Ascending aorta (tissue), 2 donors: Measurements from ENCODE around the gene TMEM171. TPM values are rescaled to one million over a fixed set of nuclear protein-coding genes. Genes with fewer than 3 reads are reported as not detected.

ENCODE experiments used
- DNase-seq, 2 donors: peaks; one replicate each; pipeline ENCODE4 v3.0.0-alpha.2; 2019; ENCODE audit warnings: low spot score in 2 of 2
- H3K27ac ChIP-seq, 2 donors: fragments of 200-600 bp; sonication (generic); one replicate each; pipeline ENCODE4 v1.5.1; 2016 to 2017; ENCODE audit warnings: mild to moderate bottlenecking in 1 of 2
- H3K27me3 ChIP-seq: fragments of 200-600 bp; sonication (generic); one replicate; pipeline ENCODE4 v1.5.1; 2017
- H3K36me3 ChIP-seq, 2 donors: fragments of 200-600 bp; sonication (generic); one replicate each; pipeline ENCODE4 v1.5.1; 2016
- H3K4me1 ChIP-seq, 2 donors: fragments of 200-600 bp; sonication (generic); one replicate each; pipeline ENCODE4 v1.5.1; 2016 to 2017; ENCODE audit warnings: mild to moderate bottlenecking in 1 of 2
- H3K4me3 ChIP-seq, 2 donors: fragments of 200-600 bp; sonication (generic); one replicate each; pipeline ENCODE4 v1.5.1; 2016 to 2017; ENCODE audit warnings: mild to moderate bottlenecking in 1 of 2
- H3K9me3 ChIP-seq, 2 donors: fragments of 200-600 bp; sonication (generic); one replicate each; pipeline ENCODE4 v1.5.1; 2016
- intact Hi-C: fragments of 100-400 bp; cut with DNase I; formaldehyde crosslinking; loops from one replicate; pipeline ENCODE4 v1.15.1; 2023
- total RNA-seq: library from RNA; depleted of rRNA; stranded (reverse); fragments of >200 nt; gene quantifications from one replicate; pipeline ENCODE4 v1.1.0, GENCODE V29; 2016
- TF ChIP-seq, protein P1 (sequence below), 3 experiments: fragments of 200-600 bp in 2 of 3; fragments of 450-650 bp in 1 of 3; sonication (generic) in 2 of 3; IDR thresholded peaks; one replicate each; pipeline ENCODE4 v1.5.1; 2016 to 2019; ENCODE audit warnings: antibody characterized with exemption in 3 of 3, mild to moderate bottlenecking in 1 of 3, moderate library complexity in 1 of 3

Gene TMEM171
- total RNA-seq, 1 donor from 2014 or later, result not detected

- no peaks in the 10 kb centered on the region for H3K9me3 ChIP-seq
These were observed 32.3 kb downstream of the TMEM171 start for GRCh38 chr5:73152411-73153388.

GRCh38 chr5:73153513-73153912, 33.1 kb downstream of the TMEM171 start:
- intact Hi-C loops, result no loop called here
- Histone ChIP-seq H3K27ac (no peak overlapping the region), H3K4me1 (no peaks in the 10 kb centered on the region), H3K4me3 (no peak overlapping the region), H3K9me3 (no peaks in the 10 kb centered on the region), H3K27me3 (no peaks in the 10 kb centered on the region), H3K36me3 (no peaks in the 10 kb centered on the region)
- TF ChIP-seq, protein P1, sequence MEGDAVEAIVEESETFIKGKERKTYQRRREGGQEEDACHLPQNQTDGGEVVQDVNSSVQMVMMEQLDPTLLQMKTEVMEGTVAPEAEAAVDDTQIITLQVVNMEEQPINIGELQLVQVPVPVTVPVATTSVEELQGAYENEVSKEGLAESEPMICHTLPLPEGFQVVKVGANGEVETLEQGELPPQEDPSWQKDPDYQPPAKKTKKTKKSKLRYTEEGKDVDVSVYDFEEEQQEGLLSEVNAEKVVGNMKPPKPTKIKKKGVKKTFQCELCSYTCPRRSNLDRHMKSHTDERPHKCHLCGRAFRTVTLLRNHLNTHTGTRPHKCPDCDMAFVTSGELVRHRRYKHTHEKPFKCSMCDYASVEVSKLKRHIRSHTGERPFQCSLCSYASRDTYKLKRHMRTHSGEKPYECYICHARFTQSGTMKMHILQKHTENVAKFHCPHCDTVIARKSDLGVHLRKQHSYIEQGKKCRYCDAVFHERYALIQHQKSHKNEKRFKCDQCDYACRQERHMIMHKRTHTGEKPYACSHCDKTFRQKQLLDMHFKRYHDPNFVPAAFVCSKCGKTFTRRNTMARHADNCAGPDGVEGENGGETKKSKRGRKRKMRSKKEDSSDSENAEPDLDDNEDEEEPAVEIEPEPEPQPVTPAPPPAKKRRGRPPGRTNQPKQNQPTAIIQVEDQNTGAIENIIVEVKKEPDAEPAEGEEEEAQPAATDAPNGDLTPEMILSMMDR (IDR thresholded peaks at IDR 0.05), result no peak
- no peak for DNase-seq

More at GRCh38 chr5:73152411-73153388, 32.3 kb downstream of the TMEM171 start:
- DNase-seq, result no peak
- no peaks in the 10 kb centered on the region for H3K27me3 ChIP-seq
- H3K4me3 ChIP-seq, result no peak overlapping the region
- H3K36me3 ChIP-seq, result no peaks in the 10 kb centered on the region
- intact Hi-C loops, result no loop called here
- TF ChIP-seq, protein P1 (IDR thresholded peaks at IDR 0.05), result no peak
- no peak overlapping the region for H3K27ac ChIP-seq
- no peaks in the 10 kb centered on the region for H3K4me1 ChIP-seq

DNA sequence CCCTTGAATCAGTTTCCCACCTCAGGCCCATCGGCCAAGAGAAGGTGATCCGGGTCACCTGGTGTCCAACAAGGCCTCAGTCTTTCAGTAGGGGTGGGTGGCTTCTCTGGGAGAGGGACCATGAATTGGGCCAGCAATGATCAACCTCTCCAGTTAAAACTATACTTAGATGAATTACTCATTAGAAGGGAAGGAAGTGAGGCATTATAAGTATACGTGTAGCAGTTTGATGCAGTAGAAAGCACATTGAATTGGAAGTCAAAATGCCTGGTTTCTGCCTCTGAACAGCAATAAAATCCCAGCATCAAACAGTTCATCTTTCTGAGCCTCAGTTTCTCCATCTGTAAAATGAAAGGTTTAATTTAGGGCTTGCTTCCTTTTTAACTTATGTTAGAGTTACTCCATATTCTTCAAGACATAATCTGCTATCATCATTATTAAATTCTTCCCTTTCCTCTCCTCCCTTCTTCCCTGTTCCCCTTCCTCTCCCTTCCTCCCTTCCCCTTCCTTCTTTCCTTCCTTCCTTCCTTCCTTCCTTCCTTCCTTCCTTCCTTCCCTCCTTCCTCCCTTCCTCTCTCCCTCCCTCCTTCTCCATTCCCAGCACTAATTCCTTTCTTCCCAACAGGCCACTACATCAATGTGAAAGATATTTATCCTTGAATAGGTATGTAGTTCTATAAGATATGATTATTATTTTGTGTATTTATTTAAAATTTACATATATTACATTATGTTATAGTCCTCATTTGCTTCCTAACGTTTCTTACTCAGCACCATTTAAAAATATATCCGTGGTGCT, 34.0 kb downstream of the TMEM171 start:
- intact Hi-C loops, result no loop called here
- Histone ChIP-seq H3K27me3 (no peaks in the 10 kb centered on the region), H3K9me3 (no peaks in the 10 kb centered on the region), H3K4me1 (no peaks in the 10 kb centered on the region), H3K36me3 (no peaks in the 10 kb centered on the region), H3K27ac (no peak overlapping the region), H3K4me3 (no peak overlapping the region)
- TF ChIP-seq, protein P1 (IDR thresholded peaks at IDR 0.05), result no peak
- DNase-seq, result no peak

- Histone ChIP-seq H3K27me3 (no peaks in the 10 kb centered on the region), H3K9me3 (no peaks in the 10 kb centered on the region), H3K27ac (no peak overlapping the region), H3K4me3 (no peak overlapping the region), H3K36me3 (no peaks in the 10 kb centered on the region), H3K4me1 (no peaks in the 10 kb centered on the region)
- intact Hi-C loops, result no loop called here
- TF ChIP-seq, protein P1 (IDR thresholded peaks at IDR 0.05), result no peak
- DNase-seq, result no peak
These were observed 35.2 kb downstream of the TMEM171 start for GRCh38 chr5:73155271-73156222.
